NCI-H2196 (cell line): ENCODE data around the gene UBE4B.

Experiments used
- DNase-seq: peaks from one replicate; lab custom pipeline; 2025; ENCODE audit not compliant: unreplicated experiment; lab: John Stamatoyannopoulos, UW

The UBE4B gene

GRCh38 chr1:10033359-10033845 is 644 bp downstream of the UBE4B start:
- DNase-seq: peak; percentile 25

- DNase-seq: no peak
These were observed 10.0 kb downstream of the UBE4B start for GRCh38 chr1:10042746-10043145.

GRCh38 chr1:10045480-10046355 is 13.0 kb downstream of the UBE4B start:
- peak; percentile 33 for DNase-seq

- no peak for DNase-seq
These were observed 13.8 kb downstream of the UBE4B start for GRCh38 chr1:10046356-10047085.

- DNase-seq: no peak
These were observed 15.8 kb downstream of the UBE4B start for GRCh38 chr1:10048601-10049000.

- no peak for DNase-seq
These were observed 17.9 kb downstream of the UBE4B start for GRCh38 chr1:10050611-10051010.

- DNase-seq: no peak
These were observed 18.9 kb downstream of the UBE4B start for GRCh38 chr1:10051656-10052055.

- DNase-seq: no peak
These were observed 19.6 kb downstream of the UBE4B start for GRCh38 chr1:10052347-10052746.

- DNase-seq: no peak
These were observed 21.7 kb downstream of the UBE4B start for GRCh38 chr1:10054465-10054864.

GRCh38 chr1:10056599-10056987 is 23.8 kb downstream of the UBE4B start:
- peak; percentile 31 for DNase-seq

- DNase-seq: no peak
These were observed 24.6 kb downstream of the UBE4B start for GRCh38 chr1:10057343-10057742.

GRCh38 chr1:10057796-10058195 is 25.0 kb downstream of the UBE4B start:
- DNase-seq: no peak

- DNase-seq: no peak
These were observed 26.6 kb downstream of the UBE4B start for GRCh38 chr1:10059342-10059718.

- DNase-seq: no peak
These were observed 27.7 kb downstream of the UBE4B start for GRCh38 chr1:10060311-10061100.

GRCh38 chr1:10061276-10061675 is 28.5 kb downstream of the UBE4B start:
- no peak for DNase-seq

GRCh38 chr1:10063878-10064277 is 31.1 kb downstream of the UBE4B start:
- DNase-seq: no peak

- DNase-seq: no peak
These were observed 31.9 kb downstream of the UBE4B start for GRCh38 chr1:10064416-10065343.

- no peak for DNase-seq
These were observed 32.6 kb downstream of the UBE4B start for GRCh38 chr1:10065344-10065685.

GRCh38 chr1:10065760-10066159 is 33.0 kb downstream of the UBE4B start:
- DNase-seq: no peak

GRCh38 chr1:10068605-10069294 is 36.0 kb downstream of the UBE4B start:
- no peak for DNase-seq
